ENCODE measurements around the gene CSTPP1.

GRCh38 chr11:47121056-47121455, 184.5 kb downstream of the CSTPP1 start:
- TF ChIP-seq CTCF (IDR thresholded peaks at IDR 0.05), result no peak
- no peak for TF ChIP-seq EZH2 (IDR thresholded peaks at IDR 0.05)
- no peak for TF ChIP-seq EZH2phosphoT487 (IDR thresholded peaks at IDR 0.05)
